Panc1 (cell line): ENCODE data around the gene RILPL2. TPM values are rescaled to one million over a fixed set of nuclear protein-coding genes. Genes with fewer than 3 reads are reported as not detected.

ENCODE experiments used
- ATAC-seq: fragments of 200-7000 bp; cut with Tn5 transposase; 2 replicates; pipeline ENCODE4 v1.9.1; 2020; ENCODE audit warnings: mild to moderate bottlenecking, moderate library complexity
- BruUV-seq: library from RNA; stranded (reverse); fragments of 400-500 nt; replicated peaks from 2 replicates; lab custom pipeline; 2021; lab: Mats Ljungman, UMichigan
- CTCF ChIA-PET: fragments of 300-600 bp; sonication (Branson Sonifier 250); formaldehyde crosslinking; loops from one replicate; lab custom pipeline; 2022; ENCODE audit warnings: antibody characterized with exemption; lab: Charles Lee
- POLR2A ChIA-PET: fragments of 300-600 bp; sonication (Branson Sonifier 250); formaldehyde crosslinking; loops from one replicate; lab custom pipeline; 2022; ENCODE audit warnings: antibody characterized with exemption; lab: Charles Lee
- DNase-seq: peaks from one replicate; pipeline ENCODE4 v3.0.0-alpha.2; 2010; ENCODE audit warnings: low read depth, low spot score
- H3K27ac ChIP-seq: 2 replicates; pipeline ENCODE4 v1.5.1; 2011; ENCODE audit warnings: mild to moderate bottlenecking, low read length, inconsistent platforms
- H3K27me3 ChIP-seq: fragments of 200-500 bp; sonication (Bioruptor generic); 2 replicates; pipeline ENCODE4 v1.6.0; 2014; ENCODE audit warnings: low read length, inconsistent platforms; ENCODE audit not compliant: control insufficient read depth, insufficient read depth
- H3K36me3 ChIP-seq: fragments of 200-500 bp; sonication (Bioruptor generic); 2 replicates; pipeline ENCODE4 v1.5.1; 2014; ENCODE audit warnings: inconsistent platforms, mild to moderate bottlenecking, low read length, moderate library complexity; ENCODE audit not compliant: control insufficient read depth, insufficient read depth
- H3K4me1 ChIP-seq: 2 replicates; pipeline ENCODE4 v1.5.1; 2011; ENCODE audit warnings: inconsistent platforms, mild to moderate bottlenecking, low read length, moderate library complexity; ENCODE audit not compliant: control insufficient read depth, insufficient read depth
- H3K4me3 ChIP-seq, 2 experiments: 2 replicates each; pipeline ENCODE4 v1.5.1; 2011 to 2012; ENCODE audit warnings: low read depth in 2 of 2, low read length in 2 of 2, mild to moderate bottlenecking in 2 of 2, inconsistent platforms in 1 of 2, moderate library complexity in 1 of 2
- H3K9me3 ChIP-seq: fragments of 200-500 bp; sonication (Bioruptor generic); 2 replicates; pipeline ENCODE4 v1.5.1; 2014; ENCODE audit warnings: low read depth, mild to moderate bottlenecking, inconsistent platforms, low read length, moderate library complexity; ENCODE audit not compliant: control insufficient read depth, insufficient read depth
- POLR2AphosphoS5 ChIP-seq: IDR thresholded peaks from 2 replicates; pipeline ENCODE4 v1.6.1; 2012; ENCODE audit warnings: mild to moderate bottlenecking, low read depth, low read length, moderate library complexity
- SIN3A ChIP-seq: IDR thresholded peaks from 2 replicates; pipeline ENCODE4 v1.6.1; 2012; ENCODE audit warnings: low read depth, mild to moderate bottlenecking, low read length, moderate library complexity, borderline replicate concordance; ENCODE audit not compliant: insufficient read depth
- TCF7L2 ChIP-seq: IDR thresholded peaks from 2 replicates; pipeline ENCODE4 v1.6.1; 2011; ENCODE audit warnings: mild to moderate bottlenecking, low read depth, low read length, inconsistent platforms
- in situ Hi-C: cut with HindIII; loops from 2 replicates; pipeline ENCODE4 v1.10.0; 2016; ENCODE audit warnings: low sequenced_read_pairs, low pct_unique_long_range_greater_than_20kb
- intact Hi-C: fragments of 100-400 bp; cut with micrococcal nuclease; formaldehyde crosslinking; loops from one replicate; pipeline ENCODE4 v1.10.0; 2022; ENCODE audit not compliant: unreplicated experiment
- total RNA-seq: library from RNA; stranded (reverse); gene quantifications from one replicate; pipeline ENCODE4 v1.2.1, GENCODE V29; 2021; ENCODE audit not compliant: unreplicated experiment
- TF ChIP-seq, protein P1 (sequence below), 2 experiments: IDR thresholded peaks; 2 replicates each; pipeline ENCODE4 v1.6.1; 2011 to 2012; ENCODE audit warnings: low read depth in 2 of 2, control low read depth in 1 of 2, low read length in 1 of 2, mild to moderate bottlenecking in 1 of 2, moderate library complexity in 1 of 2; ENCODE audit not compliant: insufficient read depth in 1 of 2
- TF ChIP-seq, protein P2 (sequence below): fragments of 450-650 bp; IDR thresholded peaks from 2 replicates; pipeline ENCODE4 v1.5.1; 2017; ENCODE audit warnings: mild to moderate bottlenecking

The RILPL2 gene
- total RNA-seq, 1 experiment from 2014 or later, result 5.4 TPM

DNA sequence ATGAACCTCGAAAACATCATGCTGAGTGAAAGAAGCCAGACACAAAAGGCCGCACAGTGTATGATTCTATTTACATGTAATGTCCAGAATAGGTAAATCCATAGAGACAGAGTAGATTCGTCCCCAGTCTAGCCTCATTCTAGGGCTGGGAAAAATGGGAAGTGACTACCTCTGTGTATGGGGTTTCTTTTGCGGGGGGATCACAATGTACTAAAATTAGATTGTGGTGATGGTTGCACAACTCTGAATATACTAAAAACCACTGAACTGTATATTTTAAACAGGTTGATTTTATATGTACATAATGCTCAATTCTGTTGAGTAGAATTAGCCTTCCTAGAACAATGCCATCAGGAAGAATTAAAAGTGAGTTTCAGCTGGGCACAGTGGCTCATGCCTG lies 6.3 kb upstream of the RILPL2 start:
- intact Hi-C loops (no loop called here), in situ Hi-C loops (no loop called here)
- Histone ChIP-seq H3K4me1 (peaks cover 17% of the 10 kb centered on the region), H3K27ac (no peak overlapping the region), H3K9me3 (no peaks in the 10 kb centered on the region), H3K4me3 (no peak overlapping the region), H3K27me3 (no peaks in the 10 kb centered on the region), H3K36me3 (no peaks in the 10 kb centered on the region)
- CTCF ChIA-PET, result no interaction called here
- ATAC-seq (no peak), DNase-seq (no peak)
- BruUV-seq, result no TSS peak
- TF ChIP-seq, protein P1, sequence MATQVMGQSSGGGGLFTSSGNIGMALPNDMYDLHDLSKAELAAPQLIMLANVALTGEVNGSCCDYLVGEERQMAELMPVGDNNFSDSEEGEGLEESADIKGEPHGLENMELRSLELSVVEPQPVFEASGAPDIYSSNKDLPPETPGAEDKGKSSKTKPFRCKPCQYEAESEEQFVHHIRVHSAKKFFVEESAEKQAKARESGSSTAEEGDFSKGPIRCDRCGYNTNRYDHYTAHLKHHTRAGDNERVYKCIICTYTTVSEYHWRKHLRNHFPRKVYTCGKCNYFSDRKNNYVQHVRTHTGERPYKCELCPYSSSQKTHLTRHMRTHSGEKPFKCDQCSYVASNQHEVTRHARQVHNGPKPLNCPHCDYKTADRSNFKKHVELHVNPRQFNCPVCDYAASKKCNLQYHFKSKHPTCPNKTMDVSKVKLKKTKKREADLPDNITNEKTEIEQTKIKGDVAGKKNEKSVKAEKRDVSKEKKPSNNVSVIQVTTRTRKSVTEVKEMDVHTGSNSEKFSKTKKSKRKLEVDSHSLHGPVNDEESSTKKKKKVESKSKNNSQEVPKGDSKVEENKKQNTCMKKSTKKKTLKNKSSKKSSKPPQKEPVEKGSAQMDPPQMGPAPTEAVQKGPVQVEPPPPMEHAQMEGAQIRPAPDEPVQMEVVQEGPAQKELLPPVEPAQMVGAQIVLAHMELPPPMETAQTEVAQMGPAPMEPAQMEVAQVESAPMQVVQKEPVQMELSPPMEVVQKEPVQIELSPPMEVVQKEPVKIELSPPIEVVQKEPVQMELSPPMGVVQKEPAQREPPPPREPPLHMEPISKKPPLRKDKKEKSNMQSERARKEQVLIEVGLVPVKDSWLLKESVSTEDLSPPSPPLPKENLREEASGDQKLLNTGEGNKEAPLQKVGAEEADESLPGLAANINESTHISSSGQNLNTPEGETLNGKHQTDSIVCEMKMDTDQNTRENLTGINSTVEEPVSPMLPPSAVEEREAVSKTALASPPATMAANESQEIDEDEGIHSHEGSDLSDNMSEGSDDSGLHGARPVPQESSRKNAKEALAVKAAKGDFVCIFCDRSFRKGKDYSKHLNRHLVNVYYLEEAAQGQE (IDR thresholded peaks at IDR 0.05; ENCODE audit: insufficient read depth in 1 of 2, low read depth in 2 of 2, low read length in 1 of 2), result no peak
- TF ChIP-seq, protein P2, sequence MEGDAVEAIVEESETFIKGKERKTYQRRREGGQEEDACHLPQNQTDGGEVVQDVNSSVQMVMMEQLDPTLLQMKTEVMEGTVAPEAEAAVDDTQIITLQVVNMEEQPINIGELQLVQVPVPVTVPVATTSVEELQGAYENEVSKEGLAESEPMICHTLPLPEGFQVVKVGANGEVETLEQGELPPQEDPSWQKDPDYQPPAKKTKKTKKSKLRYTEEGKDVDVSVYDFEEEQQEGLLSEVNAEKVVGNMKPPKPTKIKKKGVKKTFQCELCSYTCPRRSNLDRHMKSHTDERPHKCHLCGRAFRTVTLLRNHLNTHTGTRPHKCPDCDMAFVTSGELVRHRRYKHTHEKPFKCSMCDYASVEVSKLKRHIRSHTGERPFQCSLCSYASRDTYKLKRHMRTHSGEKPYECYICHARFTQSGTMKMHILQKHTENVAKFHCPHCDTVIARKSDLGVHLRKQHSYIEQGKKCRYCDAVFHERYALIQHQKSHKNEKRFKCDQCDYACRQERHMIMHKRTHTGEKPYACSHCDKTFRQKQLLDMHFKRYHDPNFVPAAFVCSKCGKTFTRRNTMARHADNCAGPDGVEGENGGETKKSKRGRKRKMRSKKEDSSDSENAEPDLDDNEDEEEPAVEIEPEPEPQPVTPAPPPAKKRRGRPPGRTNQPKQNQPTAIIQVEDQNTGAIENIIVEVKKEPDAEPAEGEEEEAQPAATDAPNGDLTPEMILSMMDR, result no peak
- TF ChIP-seq POLR2AphosphoS5, result no peak
- TF ChIP-seq SIN3A, result no peak
- TF ChIP-seq TCF7L2, result no peak
- POLR2A ChIA-PET, result no interaction called here

DNA sequence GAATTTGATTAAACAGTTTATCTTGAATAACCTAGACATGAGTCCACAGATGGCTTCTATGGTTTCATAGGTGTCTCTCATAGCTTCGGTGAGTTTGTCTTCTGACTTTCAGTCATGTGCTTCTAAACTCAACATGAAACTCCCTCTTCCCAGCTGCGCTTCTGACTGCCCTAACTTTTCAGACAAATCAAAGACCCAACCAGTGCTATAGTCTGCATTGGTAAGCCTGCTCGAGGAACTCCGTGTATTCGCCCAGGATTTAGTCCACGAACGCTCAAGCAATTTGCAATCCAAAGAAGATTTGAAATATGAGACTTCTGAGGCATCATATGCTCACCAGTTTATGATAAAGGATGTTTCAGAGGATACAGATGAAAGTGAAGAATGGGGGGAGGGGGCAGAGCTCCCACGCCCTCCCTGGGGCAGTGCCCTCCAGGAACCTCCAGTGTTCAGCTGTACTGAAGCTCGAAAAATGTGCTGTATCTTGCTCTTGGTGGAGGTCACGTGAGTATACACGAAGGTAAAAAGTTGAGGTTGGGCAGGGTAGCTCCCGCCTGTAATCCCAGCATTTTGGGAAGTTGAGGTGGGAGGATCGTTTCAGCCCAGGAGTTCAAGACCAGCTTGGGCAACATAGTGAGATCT lies 5.2 kb upstream of the RILPL2 start:
- H3K4me1 ChIP-seq, result peaks cover 17% of the 10 kb centered on the region
- ATAC-seq, result no peak
- H3K27me3 ChIP-seq, result no peaks in the 10 kb centered on the region
- no peaks in the 10 kb centered on the region for H3K36me3 ChIP-seq
- in situ Hi-C loops (no loop called here), intact Hi-C loops (no loop called here)
- DNase-seq, result no peak
- ChIA-PET CTCF (no interaction called here), POLR2A (no interaction called here)
- no peak overlapping the region for H3K4me3 ChIP-seq
- H3K9me3 ChIP-seq, result no peaks in the 10 kb centered on the region
- BruUV-seq, result no TSS peak
- no peak overlapping the region for H3K27ac ChIP-seq
- TF ChIP-seq POLR2AphosphoS5 (no peak), SIN3A (no peak), TCF7L2 (no peak)
- TF ChIP-seq, protein P1 (IDR thresholded peaks at IDR 0.05; ENCODE audit: insufficient read depth in 1 of 2, low read depth in 2 of 2, low read length in 1 of 2), result no peak
- TF ChIP-seq, protein P2, result no peak
